H9 (cell line): ENCODE results near the gene MYH11. TPM values are rescaled to one million over a fixed set of nuclear protein-coding genes. Genes with fewer than 3 reads are reported as not detected.

Experiments
- DNase-seq: peaks from one replicate; pipeline ENCODE4 v3.0.0-alpha.2; 2017
- H2AFZ ChIP-seq: one replicate; pipeline ENCODE4 v1.6.1; 2013; ENCODE audit warnings: mild to moderate bottlenecking, low read length, control low read depth, moderate library complexity
- H2AK5ac ChIP-seq: 2 replicates; pipeline ENCODE4 v1.6.1; 2013; ENCODE audit warnings: low read length, control low read depth, mixed read lengths; ENCODE audit not compliant: insufficient read length
- H2BK120ac ChIP-seq: one replicate; pipeline ENCODE4 v1.6.1; 2013; ENCODE audit warnings: low read depth, mild to moderate bottlenecking, low read length, control low read depth, inconsistent platforms; ENCODE audit not compliant: poor library complexity, severe bottlenecking
- H2BK12ac ChIP-seq: 2 replicates; pipeline ENCODE4 v1.6.1; 2013; ENCODE audit warnings: low read length, control low read depth, mixed read lengths, low read depth; ENCODE audit not compliant: insufficient read length
- H2BK15ac ChIP-seq: 2 replicates; pipeline ENCODE4 v1.6.1; 2013; ENCODE audit warnings: low read depth, low read length, control low read depth
- H2BK20ac ChIP-seq: one replicate; pipeline ENCODE4 v1.6.1; 2013; ENCODE audit warnings: low read depth, mild to moderate bottlenecking, low read length, control low read depth, inconsistent platforms; ENCODE audit not compliant: poor library complexity, severe bottlenecking
- H2BK5ac ChIP-seq: 2 replicates; pipeline ENCODE4 v1.6.1; 2013; ENCODE audit warnings: low read length, control low read depth, mixed read lengths; ENCODE audit not compliant: insufficient read length
- H3K14ac ChIP-seq: 2 replicates; pipeline ENCODE4 v1.6.1; 2013; ENCODE audit warnings: low read length, control low read depth; ENCODE audit not compliant: insufficient read depth
- H3K18ac ChIP-seq: 2 replicates; pipeline ENCODE4 v1.6.1; 2013; ENCODE audit warnings: low read depth, mild to moderate bottlenecking, mixed read lengths, low read length, control low read depth; ENCODE audit not compliant: insufficient read length
- H3K23ac ChIP-seq: 2 replicates; pipeline ENCODE4 v1.6.1; 2013; ENCODE audit warnings: low read length, control low read depth, mixed read lengths, low read depth; ENCODE audit not compliant: insufficient read length
- H3K23me2 ChIP-seq: 2 replicates; pipeline ENCODE4 v1.6.1; 2013; ENCODE audit warnings: low read depth, mild to moderate bottlenecking, mixed read lengths, low read length, control low read depth; ENCODE audit not compliant: insufficient read length, poor library complexity, severe bottlenecking
- H3K27ac ChIP-seq: 2 replicates; pipeline ENCODE4 v1.5.1; 2013; ENCODE audit warnings: low read length, control low read depth, mixed read lengths, low read depth; ENCODE audit not compliant: insufficient read length
- H3K27me3 ChIP-seq: 2 replicates; pipeline ENCODE4 v1.6.1; 2013; ENCODE audit warnings: low read length, control low read depth, inconsistent platforms; ENCODE audit not compliant: insufficient read depth
- H3K4ac ChIP-seq: 2 replicates; pipeline ENCODE4 v1.6.1; 2013; ENCODE audit warnings: low read depth, mild to moderate bottlenecking, control low read depth, inconsistent platforms, low read length, moderate library complexity
- H3K4me1 ChIP-seq: 2 replicates; pipeline ENCODE4 v1.6.1; 2013; ENCODE audit warnings: low read length, control low read depth, inconsistent platforms; ENCODE audit not compliant: insufficient read depth
- H3K4me2 ChIP-seq: 2 replicates; pipeline ENCODE4 v1.6.1; 2013; ENCODE audit warnings: low read length, control low read depth, mixed read lengths; ENCODE audit not compliant: insufficient read length, insufficient read depth
- H3K56ac ChIP-seq: 2 replicates; pipeline ENCODE4 v1.6.1; 2013; ENCODE audit warnings: low read depth, mild to moderate bottlenecking, mixed read lengths, low read length, control low read depth; ENCODE audit not compliant: insufficient read length
- H3K79me1 ChIP-seq: 2 replicates; pipeline ENCODE4 v1.6.1; 2013; ENCODE audit warnings: low read depth, mild to moderate bottlenecking, moderate library complexity, low read length, control low read depth, inconsistent platforms; ENCODE audit not compliant: insufficient read depth, poor library complexity, severe bottlenecking
- H3K79me2 ChIP-seq: 2 replicates; pipeline ENCODE4 v1.6.1; 2013; ENCODE audit warnings: low read length, control low read depth, inconsistent platforms; ENCODE audit not compliant: insufficient read depth
- H3K9ac ChIP-seq: 2 replicates; pipeline ENCODE4 v1.6.1; 2013; ENCODE audit warnings: low read length, control low read depth, mixed read lengths; ENCODE audit not compliant: insufficient read length; ENCODE audit errors: extremely low read depth
- H3K9me3 ChIP-seq: one replicate; pipeline ENCODE4 v1.6.1; 2013; ENCODE audit warnings: low read depth, low read length, inconsistent platforms; ENCODE audit not compliant: control insufficient read depth
- H3T11ph ChIP-seq: one replicate; pipeline ENCODE4 v1.6.1; 2013; ENCODE audit warnings: mild to moderate bottlenecking, low read length, control low read depth, inconsistent platforms
- H4K20me1 ChIP-seq: one replicate; pipeline ENCODE4 v1.6.1; 2013; ENCODE audit not compliant: control insufficient read depth, insufficient read length, insufficient read depth
- H4K5ac ChIP-seq: 2 replicates; pipeline ENCODE4 v1.6.1; 2013; ENCODE audit warnings: low read depth, mild to moderate bottlenecking, mixed read lengths, low read length, control low read depth; ENCODE audit not compliant: insufficient read length
- H4K8ac ChIP-seq: replicated peaks from 2 replicates; pipeline ENCODE4 v1.6.1; 2013; ENCODE audit warnings: low read length, control low read depth, mixed read lengths, low read depth; ENCODE audit not compliant: insufficient read length
- H4K91ac ChIP-seq: 2 replicates; pipeline ENCODE4 v1.6.1; 2013; ENCODE audit warnings: low read depth, mild to moderate bottlenecking, moderate library complexity, mixed read lengths, low read length, control low read depth; ENCODE audit not compliant: insufficient read length
- H3K27ac Mint-ChIP-seq, 3 experiments: 2 replicates in 2 of 3; 3 replicates in 1 of 3; pipeline ENCODE4 v1.8.0; 2020 to 2021; ENCODE audit warnings: mixed read lengths in 3 of 3, mild to moderate bottlenecking in 1 of 3, moderate library complexity in 1 of 3
- H3K27me3 Mint-ChIP-seq: 2 replicates; pipeline ENCODE4 v1.8.0; 2021; ENCODE audit warnings: low read depth, mild to moderate bottlenecking, moderate library complexity, mixed read lengths
- H3K36me3 Mint-ChIP-seq, 3 experiments: 2 replicates in 2 of 3; 3 replicates in 1 of 3; pipeline ENCODE4 v1.8.0; 2020 to 2021; ENCODE audit warnings: low read depth in 3 of 3, mixed read lengths in 3 of 3; ENCODE audit not compliant: insufficient read depth in 1 of 3
- H3K4me1 Mint-ChIP-seq, 2 experiments: 2 replicates each; pipeline ENCODE4 v1.8.0; 2020; ENCODE audit warnings: mixed read lengths in 2 of 2
- H3K4me3 Mint-ChIP-seq, 2 experiments: 2 replicates in 1 of 2; 3 replicates in 1 of 2; pipeline ENCODE4 v1.8.0; 2020 to 2021; ENCODE audit warnings: mild to moderate bottlenecking in 2 of 2, mixed read lengths in 2 of 2, moderate library complexity in 1 of 2
- H3K9me3 Mint-ChIP-seq, 2 experiments: 2 replicates in 1 of 2; 3 replicates in 1 of 2; pipeline ENCODE4 v1.8.0; 2020; ENCODE audit warnings: mild to moderate bottlenecking in 2 of 2, mixed read lengths in 2 of 2, moderate library complexity in 1 of 2
- WGBS: extraction: QIAGEN DNeasy Blood & Tissue Kit; methylation state at CpG from one replicate; pipeline ENCODE4 v1.1.7; 2013; ENCODE audit warnings: missing lambda C conversion rate, low lambda C conversion rate, mixed read lengths; ENCODE audit not compliant: insufficient read length; ENCODE audit errors: extremely low coverage; 5-methylcytosine and 5-hydroxymethylcytosine counted together
- total RNA-seq: library from RNA; stranded (reverse); gene quantifications from 2 replicates; pipeline ENCODE4 v1.2.1, GENCODE V29; 2021
- TF ChIP-seq, protein P1 (sequence below): fragments of 200-600 bp; sonication (generic); conservative IDR thresholded peaks from 3 replicates; pipeline ENCODE4 v1.8.0; 2021; ENCODE audit warnings: antibody characterized with exemption, mild to moderate bottlenecking

MYH11 gene
- total RNA-seq, 1 experiment from 2014 or later = 0.42 TPM

DNA sequence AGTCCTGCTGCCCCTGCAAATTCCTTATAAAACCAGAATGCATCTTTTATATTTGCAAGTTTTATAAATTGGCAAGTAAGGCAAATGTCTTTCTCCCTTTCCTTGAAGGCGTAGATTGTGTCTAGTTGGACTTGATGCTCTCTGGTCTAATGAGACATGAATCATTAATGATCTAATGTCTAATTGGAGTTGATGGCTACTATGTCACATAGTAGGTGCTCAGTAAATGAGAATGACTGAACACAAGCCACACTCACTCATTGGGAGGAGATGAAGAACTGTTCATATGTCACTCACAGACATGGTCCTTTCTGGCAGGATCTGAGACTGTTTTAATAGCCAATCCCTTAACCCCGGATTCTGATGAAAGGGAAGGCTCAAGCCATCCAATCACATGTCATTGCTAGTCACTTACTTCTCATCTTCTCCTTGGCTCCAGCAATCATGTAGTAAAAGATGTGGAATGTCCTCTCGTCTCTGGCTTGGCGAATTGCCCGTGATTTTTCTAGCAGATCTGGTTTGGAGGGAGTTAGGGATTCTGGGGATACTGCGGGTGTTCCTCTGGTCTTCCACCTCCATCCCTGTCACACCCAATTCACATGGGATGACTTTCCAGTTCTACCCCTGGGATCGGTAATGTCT lies 81.0 kb downstream of the MYH11 start:
- Mint-ChIP-seq H3K4me3 (no peak overlapping the region), H3K36me3 (no peaks in the 10 kb centered on the region), H3K9me3 (no peaks in the 10 kb centered on the region), H3K27ac (no peak overlapping the region), H3K4me1 (peaks cover 3% of the 10 kb centered on the region in 2 experiments; a peak in 3 of 4 replicates), H3K27me3 (peaks cover 11% of the 10 kb centered on the region)
- Histone ChIP-seq H4K20me1 (no peaks in the 10 kb centered on the region), H3K4me2 (no peak overlapping the region), H3K4me1 (no peaks in the 10 kb centered on the region), H4K8ac (no peak overlapping the region), H3K27ac (no peak overlapping the region), H3K23ac (no peak overlapping the region), H2BK5ac (no peak overlapping the region), H3K79me1 (no peaks in the 10 kb centered on the region), H2BK15ac (no peak overlapping the region), H2AFZ (no peak overlapping the region), H4K91ac (no peak overlapping the region), H2BK12ac (no peak overlapping the region), H3K4ac (no peak overlapping the region), H3K56ac (no peak overlapping the region), H2BK20ac (no peak overlapping the region), H3K79me2 (no peaks in the 10 kb centered on the region), H3T11ph (no peak overlapping the region), H3K14ac (no peak overlapping the region), H2AK5ac (no peak overlapping the region), H3K18ac (no peak overlapping the region), H3K9me3 (no peaks in the 10 kb centered on the region), H4K5ac (no peak overlapping the region), H2BK120ac (no peak overlapping the region), H3K23me2 (no peaks in the 10 kb centered on the region), H3K9ac (no peak overlapping the region), H3K27me3 (no peaks in the 10 kb centered on the region)
- TF ChIP-seq, protein P1, sequence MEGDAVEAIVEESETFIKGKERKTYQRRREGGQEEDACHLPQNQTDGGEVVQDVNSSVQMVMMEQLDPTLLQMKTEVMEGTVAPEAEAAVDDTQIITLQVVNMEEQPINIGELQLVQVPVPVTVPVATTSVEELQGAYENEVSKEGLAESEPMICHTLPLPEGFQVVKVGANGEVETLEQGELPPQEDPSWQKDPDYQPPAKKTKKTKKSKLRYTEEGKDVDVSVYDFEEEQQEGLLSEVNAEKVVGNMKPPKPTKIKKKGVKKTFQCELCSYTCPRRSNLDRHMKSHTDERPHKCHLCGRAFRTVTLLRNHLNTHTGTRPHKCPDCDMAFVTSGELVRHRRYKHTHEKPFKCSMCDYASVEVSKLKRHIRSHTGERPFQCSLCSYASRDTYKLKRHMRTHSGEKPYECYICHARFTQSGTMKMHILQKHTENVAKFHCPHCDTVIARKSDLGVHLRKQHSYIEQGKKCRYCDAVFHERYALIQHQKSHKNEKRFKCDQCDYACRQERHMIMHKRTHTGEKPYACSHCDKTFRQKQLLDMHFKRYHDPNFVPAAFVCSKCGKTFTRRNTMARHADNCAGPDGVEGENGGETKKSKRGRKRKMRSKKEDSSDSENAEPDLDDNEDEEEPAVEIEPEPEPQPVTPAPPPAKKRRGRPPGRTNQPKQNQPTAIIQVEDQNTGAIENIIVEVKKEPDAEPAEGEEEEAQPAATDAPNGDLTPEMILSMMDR = no peak
- DNase-seq = no peak
- no CpG with 5 or more reads among the region's 7 CpGs for WGBS
